HepG2 (cell line): ENCODE data around the gene DTNA. TPM values are rescaled to one million over a fixed set of nuclear protein-coding genes. Genes with fewer than 3 reads are reported as not detected.

Source experiments
- BCL6 ChIP-seq: IDR thresholded peaks from 2 replicates; pipeline ENCODE4 v1.6.1; 2016; ENCODE audit warnings: missing genetic modification reagents, missing compliant biosample characterization
- CBFB ChIP-seq: sonication (generic); formaldehyde crosslinking; IDR thresholded peaks from 2 replicates; pipeline ENCODE4 v1.4.0; 2020; ENCODE audit warnings: missing genetic modification reagents
- CEBPB ChIP-seq: IDR thresholded peaks from 2 replicates; pipeline ENCODE4 v1.6.1; 2011; ENCODE audit warnings: low read depth, low read length, improper control_type of control experiment, borderline replicate concordance
- ESRRA ChIP-seq: sonication (generic); formaldehyde crosslinking; IDR thresholded peaks from 2 replicates; pipeline ENCODE4 v1.5.1; 2020; ENCODE audit warnings: mild to moderate bottlenecking, low read depth, missing genetic modification reagents
- ETV5 ChIP-seq: IDR thresholded peaks from 2 replicates; pipeline ENCODE4 v1.6.1; 2018; ENCODE audit warnings: missing biosample characterization, missing genetic modification reagents, inconsistent platforms, borderline replicate concordance
- FOXO4 ChIP-seq: sonication (generic); formaldehyde crosslinking; conservative IDR thresholded peaks from 2 replicates; pipeline ENCODE4 v1.8.1; 2023; ENCODE audit warnings: missing genetic modification reagents
- HDAC6 ChIP-seq: fragments of 200-600 bp; sonication (generic); IDR thresholded peaks from 2 replicates; pipeline ENCODE4 v1.7.0; 2017; ENCODE audit warnings: mild to moderate bottlenecking, antibody characterized with exemption, low read length, low read depth
- HHEX ChIP-seq: IDR thresholded peaks from 2 replicates; pipeline ENCODE4 v1.6.1; 2016; ENCODE audit warnings: control low read depth
- IKZF1 ChIP-seq: fragments of 450-650 bp; IDR thresholded peaks from 2 replicates; pipeline ENCODE4 v1.7.1; 2016
- IRF2 ChIP-seq: IDR thresholded peaks from 2 replicates; pipeline ENCODE4 v1.6.1; 2018; ENCODE audit warnings: missing genetic modification reagents, missing compliant biosample characterization
- ISL2 ChIP-seq: sonication (generic); formaldehyde crosslinking; IDR thresholded peaks from 2 replicates; pipeline ENCODE4 v1.5.0; 2020; ENCODE audit warnings: missing genetic modification reagents
- KMT2A ChIP-seq: sonication (generic); formaldehyde crosslinking; IDR thresholded peaks from 2 replicates; pipeline ENCODE4 v1.4.0; 2020; ENCODE audit warnings: missing genetic modification reagents
- MED13 ChIP-seq: sonication (generic); formaldehyde crosslinking; IDR thresholded peaks from 2 replicates; pipeline ENCODE4 v1.5.0; 2020; ENCODE audit warnings: missing genetic modification reagents
- NFRKB ChIP-seq: fragments of 450-650 bp; IDR thresholded peaks from 2 replicates; pipeline ENCODE4 v1.6.1; 2017
- PTBP1 ChIP-seq: fragments of 200-400 bp; formaldehyde crosslinking; IDR thresholded peaks from 2 replicates; pipeline ENCODE4 v1.6.1; 2018; ENCODE audit warnings: low read length, low read depth; ENCODE audit not compliant: poor library complexity, severe bottlenecking
- RXRB ChIP-seq: IDR thresholded peaks from 2 replicates; pipeline ENCODE4 v1.6.1; 2016; ENCODE audit warnings: borderline replicate concordance, missing genetic modification reagents, missing compliant biosample characterization
- SP4 ChIP-seq: sonication (generic); formaldehyde crosslinking; IDR thresholded peaks from 2 replicates; pipeline ENCODE4 v1.8.1; 2023; ENCODE audit warnings: mild to moderate bottlenecking, missing genetic modification reagents
- TARDBP ChIP-seq: sonication (generic); formaldehyde crosslinking; IDR thresholded peaks from 2 replicates; pipeline ENCODE4 v1.8.0; 2022; ENCODE audit warnings: mild to moderate bottlenecking, missing genetic modification reagents
- TEAD2 ChIP-seq: sonication (generic); formaldehyde crosslinking; IDR thresholded peaks from 2 replicates; pipeline ENCODE4 v1.9.0; 2021; ENCODE audit warnings: missing genetic modification reagents
- TFDP2 ChIP-seq: sonication (generic); formaldehyde crosslinking; IDR thresholded peaks from 2 replicates; pipeline ENCODE4 v1.4.0; 2020; ENCODE audit warnings: missing genetic modification reagents
- TGIF2 ChIP-seq: IDR thresholded peaks from 2 replicates; pipeline ENCODE4 v1.6.1; 2016; ENCODE audit warnings: control low read depth, missing compliant biosample characterization
- THAP11 ChIP-seq: IDR thresholded peaks from 2 replicates; pipeline ENCODE4 v1.6.1; 2016; ENCODE audit warnings: missing biosample characterization, missing genetic modification reagents
- TP53 ChIP-seq: sonication (generic); formaldehyde crosslinking; conservative IDR thresholded peaks from 2 replicates; pipeline ENCODE4 v1.4.0; 2020; ENCODE audit warnings: missing genetic modification reagents
- TRIM24 ChIP-seq: sonication (generic); formaldehyde crosslinking; IDR thresholded peaks from 2 replicates; pipeline ENCODE4 v1.8.0; 2022; ENCODE audit warnings: mild to moderate bottlenecking, missing genetic modification reagents
- ZMYM2 ChIP-seq: sonication (generic); formaldehyde crosslinking; IDR thresholded peaks from 2 replicates; pipeline ENCODE4 v1.8.0; 2022; ENCODE audit warnings: mild to moderate bottlenecking, missing genetic modification reagents
- ZNF792 ChIP-seq: IDR thresholded peaks from 2 replicates; pipeline ENCODE4 v1.6.1; 2016
- ZNF891 ChIP-seq: sonication (generic); formaldehyde crosslinking; IDR thresholded peaks from 2 replicates; pipeline ENCODE4 v1.5.0; 2020; ENCODE audit warnings: mild to moderate bottlenecking, missing genetic modification reagents
- polyA plus RNA-seq, 8 experiments: library from polyadenylated mRNA; depleted of rRNA in 3 of 8; stranded (reverse) in 7 of 8; unstranded in 1 of 8; fragments of >200 nt; fragmentation: Illumina TruSeq in 4 of 8; extraction: Trizol in 4 of 8; gene quantifications; 2 replicates each; pipeline versions ENCODE4 v1.2.1 to v1.2.3, GENCODE V29; 2011 to 2016; ENCODE audit warnings: low read depth in 4 of 8, missing spikeins in 1 of 8, mixed read lengths in 1 of 8; ENCODE audit not compliant: insufficient read depth in 1 of 8
- total RNA-seq, 5 experiments: library from RNA; depleted of rRNA; stranded (reverse); fragments of >200 nt; fragmentation: Illumina TruSeq; extraction: Trizol; gene quantifications; 2 replicates each; pipeline ENCODE4 v1.2.3, GENCODE V29; 2016; ENCODE audit warnings: low read depth in 1 of 5
- TF ChIP-seq, protein P1 (sequence below): sonication (generic); formaldehyde crosslinking; IDR thresholded peaks from 2 replicates; pipeline ENCODE4 v1.4.0; 2020; ENCODE audit warnings: mild to moderate bottlenecking, missing genetic modification reagents
- TF ChIP-seq, protein P2 (sequence below): sonication (generic); formaldehyde crosslinking; conservative IDR thresholded peaks from 2 replicates; pipeline ENCODE4 v1.8.0; 2022; ENCODE audit warnings: low read depth, missing genetic modification reagents
- TF ChIP-seq, protein P3 (sequence below): sonication (generic); formaldehyde crosslinking; IDR thresholded peaks from 2 replicates; pipeline ENCODE4 v1.5.0; 2020; ENCODE audit warnings: missing genetic modification reagents

DTNA gene
- total and polyA plus RNA-seq, 2 of the 13 experiments (the other 11 are each of a cell fraction or from before 2014, with no cell fraction given) = 8.5 to 29.0 TPM

- TF ChIP-seq HHEX (CRISPR knock-in tag) = peak; percentile 35; the same call in 1 of the 2 replicates
- no peak for TF ChIP-seq PTBP1
- TF ChIP-seq SP4 = no peak
- no peak for TF ChIP-seq HDAC6
- TF ChIP-seq RXRB (CRISPR knock-in tag) = peak; percentile 55; the same call in 1 of the 2 replicates
- peak; percentile 80; the same call in 1 of the 2 replicates for TF ChIP-seq CEBPB
- TF ChIP-seq TARDBP = peak; percentile 24; the same call in 1 of the 2 replicates
- no peak for TF ChIP-seq TFDP2 (CRISPR knock-in tag)
- peak; percentile 56; the same call in 1 of the 2 replicates for TF ChIP-seq ZNF792
- TF ChIP-seq NFRKB = no peak
- no peak for TF ChIP-seq IKZF1
- peak; percentile 38; the same call in 1 of the 2 replicates for TF ChIP-seq IRF2 (CRISPR knock-in tag)
- peak; percentile 35; the same call in 1 of the 2 replicates for TF ChIP-seq TGIF2
- TF ChIP-seq KMT2A (CRISPR knock-in tag) = 0 out of 2 replicates have a peak, but pooled peaks have one; percentile 26
- TF ChIP-seq, protein P1, sequence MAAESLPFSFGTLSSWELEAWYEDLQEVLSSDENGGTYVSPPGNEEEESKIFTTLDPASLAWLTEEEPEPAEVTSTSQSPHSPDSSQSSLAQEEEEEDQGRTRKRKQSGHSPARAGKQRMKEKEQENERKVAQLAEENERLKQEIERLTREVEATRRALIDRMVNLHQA (CRISPR knock-in tag) = no peak
- TF ChIP-seq TP53 = no peak
- TF ChIP-seq, protein P2, sequence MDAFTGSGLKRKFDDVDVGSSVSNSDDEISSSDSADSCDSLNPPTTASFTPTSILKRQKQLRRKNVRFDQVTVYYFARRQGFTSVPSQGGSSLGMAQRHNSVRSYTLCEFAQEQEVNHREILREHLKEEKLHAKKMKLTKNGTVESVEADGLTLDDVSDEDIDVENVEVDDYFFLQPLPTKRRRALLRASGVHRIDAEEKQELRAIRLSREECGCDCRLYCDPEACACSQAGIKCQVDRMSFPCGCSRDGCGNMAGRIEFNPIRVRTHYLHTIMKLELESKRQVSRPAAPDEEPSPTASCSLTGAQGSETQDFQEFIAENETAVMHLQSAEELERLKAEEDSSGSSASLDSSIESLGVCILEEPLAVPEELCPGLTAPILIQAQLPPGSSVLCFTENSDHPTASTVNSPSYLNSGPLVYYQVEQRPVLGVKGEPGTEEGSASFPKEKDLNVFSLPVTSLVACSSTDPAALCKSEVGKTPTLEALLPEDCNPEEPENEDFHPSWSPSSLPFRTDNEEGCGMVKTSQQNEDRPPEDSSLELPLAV = no peak
- no peak for TF ChIP-seq FOXO4 (CRISPR knock-in tag)
- TF ChIP-seq CBFB (CRISPR knock-in tag) = no peak
- TF ChIP-seq ESRRA (CRISPR knock-in tag) = 0 out of 2 replicates have a peak, but pooled peaks have one; percentile 20
- peak; percentile 89 for TF ChIP-seq ISL2 (CRISPR knock-in tag)
- TF ChIP-seq ETV5 (CRISPR knock-in tag) = peak; percentile 27; the same call in 1 of the 2 replicates
- TF ChIP-seq, protein P3, sequence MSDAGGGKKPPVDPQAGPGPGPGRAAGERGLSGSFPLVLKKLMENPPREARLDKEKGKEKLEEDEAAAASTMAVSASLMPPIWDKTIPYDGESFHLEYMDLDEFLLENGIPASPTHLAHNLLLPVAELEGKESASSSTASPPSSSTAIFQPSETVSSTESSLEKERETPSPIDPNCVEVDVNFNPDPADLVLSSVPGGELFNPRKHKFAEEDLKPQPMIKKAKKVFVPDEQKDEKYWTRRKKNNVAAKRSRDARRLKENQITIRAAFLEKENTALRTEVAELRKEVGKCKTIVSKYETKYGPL (CRISPR knock-in tag) = no peak
- no peak for TF ChIP-seq TEAD2 (CRISPR knock-in tag)
- no peak for TF ChIP-seq ZNF891 (CRISPR knock-in tag)
- TF ChIP-seq ZMYM2 (CRISPR knock-in tag) = peak; percentile 58
- peak; percentile 52 for TF ChIP-seq THAP11 (CRISPR knock-in tag)
- peak; percentile 74 for TF ChIP-seq BCL6
- TF ChIP-seq TRIM24 (CRISPR knock-in tag) = peak; percentile 38; the same call in 1 of the 2 replicates
- TF ChIP-seq MED13 (CRISPR knock-in tag) = no peak
Observed at GRCh38 chr18:34929336-34929780, 219.3 kb downstream of the DTNA start (continued).
